CD4-positive, alpha-beta T cell treated with Interleukin-15 for 4 hours (primary cell): ENCODE data around the gene BPIFB6.

Source experiments
- DNase-seq: peaks from one replicate; pipeline ENCODE4 v3.0.0-alpha.2; 2020; ENCODE audit warnings: low spot score

The BPIFB6 gene

DNA sequence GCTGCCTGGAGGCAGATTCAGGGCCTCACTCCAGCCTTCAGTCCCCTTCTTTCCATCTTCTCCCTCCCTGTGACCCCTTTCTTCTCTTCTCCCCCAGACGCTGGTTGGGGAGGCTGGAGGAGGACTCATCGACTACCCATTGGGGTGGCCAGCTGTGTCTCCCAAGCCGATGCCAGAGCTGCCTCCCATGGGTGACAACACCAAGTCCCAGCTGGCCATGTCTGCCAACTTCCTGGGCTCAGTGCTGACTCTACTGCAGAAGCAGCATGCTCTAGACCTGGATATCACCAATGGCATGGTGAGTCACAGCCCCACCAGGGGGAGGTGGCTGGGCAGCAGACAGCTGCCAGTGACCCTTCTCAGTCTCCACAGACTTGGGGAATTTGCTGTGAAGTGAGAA lies 60.9 kb downstream of the BPIFB6 start:
- no peak for DNase-seq

DNA sequence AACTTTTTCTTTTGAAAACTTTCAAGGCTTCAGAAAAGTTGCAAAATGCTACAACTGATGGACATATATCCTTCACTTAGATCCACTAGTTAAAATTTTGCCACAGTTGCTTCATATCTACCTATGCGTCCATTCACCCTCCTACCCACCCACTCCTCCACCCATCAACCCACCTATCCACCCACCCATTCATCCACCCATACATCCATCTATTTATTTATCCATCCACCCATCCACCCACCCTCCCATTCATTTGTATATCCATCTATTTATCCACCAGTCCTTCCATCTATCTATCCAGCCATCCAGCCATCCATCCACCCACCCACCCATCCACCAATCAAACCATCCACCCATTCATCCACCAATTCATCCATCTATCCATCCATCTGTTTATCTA lies 61.6 kb downstream of the BPIFB6 start:
- no peak for DNase-seq

DNA sequence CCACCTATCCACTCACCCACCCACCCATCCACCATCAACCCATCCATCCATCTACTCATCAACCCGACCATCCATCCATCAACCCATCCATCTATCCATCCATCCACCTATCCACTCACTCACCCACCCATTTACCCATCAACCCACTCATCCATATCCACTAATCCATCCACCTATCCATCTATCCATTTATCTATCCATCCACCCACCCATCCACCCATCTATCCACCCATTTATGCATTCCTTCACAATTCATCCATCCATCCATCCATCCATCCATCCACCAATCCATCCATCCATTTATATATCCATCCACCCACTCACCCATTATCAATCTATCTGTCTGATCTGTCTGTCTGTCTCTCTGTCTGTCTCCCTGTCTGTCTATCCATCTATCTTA lies 62.1 kb downstream of the BPIFB6 start:
- no peak for DNase-seq
